Stimulated activated CD4-positive, alpha-beta T cell treated with anti-CD3 and anti-CD28 coated beads, Interleukin-12 subunit alpha, Interleukin-12 subunit beta, amount 100 ng/mL, for 48 hours (primary cell): ENCODE data around the gene SHANK2.
"Not testable (repeated sequence)": the region's sequence is repeated elsewhere in the genome, so short reads cannot be mapped to it uniquely, and the experiment has no call there.

ENCODE experiments used
- DNase-seq, 3 donors: peaks; one replicate each; pipeline ENCODE4 v3.0.0-alpha.2; 2020; ENCODE audit warnings: low read depth in 2 of 3, low spot score in 1 of 3

SHANK2 gene

GRCh38 chr11:71245601-71246391 is 6.6 kb downstream of the SHANK2 start:
- DNase-seq: no peak

- DNase-seq: no peak
Observed at GRCh38 chr11:71244116-71244810, 8.1 kb downstream of the SHANK2 start.

GRCh38 chr11:71242391-71242790 is 10.0 kb downstream of the SHANK2 start:
- DNase-seq: no peak

GRCh38 chr11:71241721-71242259 is 10.6 kb downstream of the SHANK2 start:
- no peak for DNase-seq

- DNase-seq: no peak
Observed at GRCh38 chr11:71240865-71241691, 11.3 kb downstream of the SHANK2 start.

- no peak for DNase-seq
Observed at GRCh38 chr11:71240061-71240690, 12.2 kb downstream of the SHANK2 start.

GRCh38 chr11:71239581-71239980 is 12.8 kb downstream of the SHANK2 start:
- no peak for DNase-seq

- no peak for DNase-seq
Observed at GRCh38 chr11:71238941-71239340, 13.4 kb downstream of the SHANK2 start.

GRCh38 chr11:71238285-71238875 is 14.0 kb downstream of the SHANK2 start:
- no peak for DNase-seq

- no peak for DNase-seq
Observed at GRCh38 chr11:71237853-71238252, 14.5 kb downstream of the SHANK2 start.

GRCh38 chr11:71236836-71237475 is 15.4 kb downstream of the SHANK2 start:
- no peak for DNase-seq

GRCh38 chr11:71235719-71236118 is 16.7 kb downstream of the SHANK2 start:
- no peak for DNase-seq

GRCh38 chr11:71233896-71234852 is 18.2 kb downstream of the SHANK2 start:
- not testable (repeated sequence) for DNase-seq

GRCh38 chr11:71232364-71232763 is 20.0 kb downstream of the SHANK2 start:
- DNase-seq: no peak

- no peak for DNase-seq
Observed at GRCh38 chr11:71228961-71229360, 23.4 kb downstream of the SHANK2 start.

GRCh38 chr11:71227058-71227659 is 25.2 kb downstream of the SHANK2 start:
- no peak for DNase-seq

GRCh38 chr11:71223671-71224660 is 28.4 kb downstream of the SHANK2 start:
- DNase-seq: no peak
